Measurements from ENCODE around the gene TOMT.
"Not testable (repeated sequence)": the region's sequence is repeated elsewhere in the genome, so short reads cannot be mapped to it uniquely, and the experiment has no call there.

The TOMT gene

GRCh38 chr11:72125956-72126355, 20.2 kb downstream of the TOMT start:
- FAIRE-seq: no peak

DNA sequence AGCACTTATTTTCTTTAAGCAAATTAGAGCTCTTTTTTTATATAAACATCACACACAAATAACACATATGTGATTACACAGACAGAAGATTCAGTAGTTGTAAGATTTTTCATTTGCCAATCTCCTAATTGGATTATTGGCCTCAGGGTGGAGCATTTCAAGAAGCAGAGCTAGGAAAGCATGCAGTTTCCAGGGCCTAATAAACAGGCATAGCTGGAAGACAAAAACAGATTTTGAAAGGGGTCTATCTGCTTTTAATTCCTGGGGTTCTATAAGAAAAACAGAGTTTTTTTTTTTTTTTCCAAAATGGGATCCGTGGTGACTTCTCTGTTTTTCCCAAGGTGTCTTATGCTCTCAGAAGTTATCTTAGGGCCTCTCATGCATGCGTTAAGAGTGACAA, 22.2 kb downstream of the TOMT start:
- FAIRE-seq: no peak
- no peak for DNase-seq (ENCODE audit: insufficient read length, low spot score)
- no peak for TF ChIP-seq CTCF (IDR thresholded peaks at IDR 0.05; ENCODE audit: insufficient read depth, missing control alignments)

More at GRCh38 chr11:72125956-72126355, 20.2 kb downstream of the TOMT start:
- TF ChIP-seq CTCF (IDR thresholded peaks at IDR 0.05; ENCODE audit: insufficient read depth, missing control alignments): no peak
- no peak for DNase-seq (ENCODE audit: insufficient read length, low spot score)

- no peak for TF ChIP-seq CTCF (IDR thresholded peaks at IDR 0.05; ENCODE audit: insufficient read depth, missing control alignments)
- no peak for DNase-seq (ENCODE audit: insufficient read length, low spot score)
- no peak for FAIRE-seq
Observed at GRCh38 chr11:72129381-72129780, 23.7 kb downstream of the TOMT start.

DNA sequence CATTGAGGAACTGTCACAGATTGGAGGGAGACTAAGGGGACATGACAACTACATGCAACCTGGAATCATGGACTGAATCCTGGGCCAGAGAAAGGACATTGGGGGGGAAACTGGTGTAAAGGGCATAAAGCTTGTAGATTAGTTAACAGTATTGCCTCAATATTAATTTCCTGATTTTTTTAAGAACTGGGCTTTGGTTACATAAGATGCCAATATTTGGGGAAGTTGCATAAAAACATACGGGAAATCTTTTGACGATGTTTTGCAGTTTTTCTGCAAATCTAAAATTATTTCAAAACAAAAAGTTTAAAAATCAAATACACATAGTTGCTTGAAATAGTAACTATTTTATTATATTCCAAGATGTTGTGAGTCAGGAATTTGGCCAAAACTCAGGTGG, 26.9 kb downstream of the TOMT start:
- FAIRE-seq: no peak
- TF ChIP-seq CTCF (IDR thresholded peaks at IDR 0.05; ENCODE audit: insufficient read depth, missing control alignments): no peak
- DNase-seq (ENCODE audit: insufficient read length, low spot score): no peak

DNA sequence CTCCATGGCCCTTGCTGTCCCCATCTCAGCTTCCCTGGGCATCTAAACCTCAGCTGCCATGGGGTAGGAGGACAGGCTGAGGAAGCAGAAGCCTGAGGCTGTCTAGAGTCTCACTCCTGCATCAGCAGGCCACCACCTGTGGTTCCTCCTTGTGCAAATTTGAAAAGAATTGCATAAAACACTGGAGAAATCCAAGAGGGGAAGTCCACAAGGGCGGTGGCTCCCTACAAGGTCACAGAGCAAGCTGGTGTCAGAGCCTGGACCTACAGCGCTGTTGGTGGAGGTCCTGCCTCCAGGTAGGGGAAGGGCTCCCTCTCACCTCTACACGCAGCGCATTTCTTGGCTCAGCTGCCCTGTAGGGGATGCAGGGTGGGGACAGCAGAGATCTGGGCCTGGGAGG, 29.7 kb downstream of the TOMT start, which contains the start of gene FOLR3:
FOLR3 (plus strand) TSS at position 253 of the 400 bp plus-strand sequence. CDS start 228 bp downstream, outside the sequence.
- not testable (repeated sequence) for FAIRE-seq; DNase-seq (ENCODE audit: insufficient read length, low spot score)

GRCh38 chr11:72135891-72136683, 30.4 kb downstream of the TOMT start:
- FAIRE-seq (no peak), DNase-seq (ENCODE audit: insufficient read length, low spot score) (no peak)
- no peak for TF ChIP-seq CTCF (IDR thresholded peaks at IDR 0.05; ENCODE audit: insufficient read depth, missing control alignments)

DNA sequence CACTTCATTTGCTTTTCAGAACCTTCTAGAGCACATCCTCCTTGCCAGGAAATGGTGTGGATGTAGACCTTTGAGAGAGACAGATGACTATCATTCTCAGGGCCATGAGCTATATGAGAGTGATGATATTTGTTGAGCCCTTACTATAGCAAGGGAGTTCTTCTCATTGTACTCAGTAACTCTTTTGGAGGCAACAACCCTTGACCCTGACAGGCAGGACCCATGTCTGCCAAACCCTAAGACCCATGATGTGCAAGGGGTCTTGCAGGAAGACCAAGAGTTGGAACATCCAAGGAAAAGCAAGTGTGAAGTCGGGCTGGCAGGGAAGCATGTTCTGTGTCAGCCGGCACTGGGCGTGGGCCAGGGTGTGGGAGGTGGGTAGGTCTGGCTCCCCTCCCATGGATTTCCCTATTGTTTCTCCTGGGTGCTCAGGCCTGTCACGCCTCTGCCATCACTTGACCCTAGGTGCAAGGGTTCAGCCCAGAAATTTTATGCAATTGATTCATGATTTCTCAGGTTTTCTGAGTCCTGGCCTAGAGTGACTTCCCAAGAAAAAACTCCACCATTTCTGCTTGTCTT, 31.0 kb downstream of the TOMT start:
- no peak for TF ChIP-seq CTCF (IDR thresholded peaks at IDR 0.05; ENCODE audit: insufficient read depth, missing control alignments)
- FAIRE-seq: no peak
- no peak for DNase-seq (ENCODE audit: insufficient read length, low spot score)

Measured in D721Med (cell line).